Measurements from ENCODE around the gene KIF2A. TPM values are rescaled to one million over a fixed set of nuclear protein-coding genes. Genes with fewer than 3 reads are reported as not detected.

KIF2A gene
- total RNA-seq, 1 experiment from 2014 or later: 86.1 TPM

GRCh38 chr5:62259699-62260250 lies 46.2 kb upstream of the KIF2A start:
- Histone ChIP-seq H3K4ac (ENCODE audit: low read depth, low read length) (no peak overlapping the region), H3K79me1 (ENCODE audit: insufficient read depth, low read depth, low read length, poor library complexity, severe bottlenecking) (no peaks in the 10 kb centered on the region), H3K14ac (ENCODE audit: insufficient read depth, low read length) (no peak overlapping the region), H4K8ac (replicated peaks; ENCODE audit: insufficient read length, low read depth, low read length) (no peak overlapping the region), H2BK5ac (ENCODE audit: insufficient read length, low read length) (no peak overlapping the region), H2BK120ac (ENCODE audit: low read depth, low read length, poor library complexity, severe bottlenecking) (no peak overlapping the region), H3K9ac (ENCODE audit: extremely low read depth, insufficient read length, low read length) (no peak overlapping the region), H3K9me3 (ENCODE audit: control insufficient read depth, low read depth, low read length) (no peaks in the 10 kb centered on the region), H2AK5ac (ENCODE audit: insufficient read length, low read length) (no peak overlapping the region), H3K23ac (ENCODE audit: insufficient read length, low read depth, low read length) (no peak overlapping the region), H2AFZ (ENCODE audit: low read length) (no peak overlapping the region), H3K23me2 (ENCODE audit: insufficient read length, low read depth, low read length, poor library complexity, severe bottlenecking) (no peaks in the 10 kb centered on the region), H2BK20ac (ENCODE audit: low read depth, low read length, poor library complexity, severe bottlenecking) (no peak overlapping the region), H4K91ac (ENCODE audit: insufficient read length, low read depth, low read length) (no peak overlapping the region), H4K5ac (ENCODE audit: insufficient read length, low read depth, low read length) (no peak overlapping the region), H2BK15ac (ENCODE audit: low read depth, low read length) (no peak overlapping the region), H3K56ac (ENCODE audit: insufficient read length, low read depth, low read length) (no peak overlapping the region), H3K27ac (ENCODE audit: insufficient read length, low read depth, low read length) (no peak overlapping the region), H3K18ac (ENCODE audit: insufficient read length, low read depth, low read length) (no peak overlapping the region), H3K79me2 (ENCODE audit: insufficient read depth, low read length) (no peaks in the 10 kb centered on the region), H3K4me2 (ENCODE audit: insufficient read depth, insufficient read length, low read length) (no peak overlapping the region), H3T11ph (ENCODE audit: low read length) (no peak overlapping the region), H3K4me1 (ENCODE audit: insufficient read depth, low read length) (no peaks in the 10 kb centered on the region; the same call in 1 of the 2 replicates), H3K27me3 (ENCODE audit: insufficient read depth, low read length) (no peaks in the 10 kb centered on the region), H4K20me1 (ENCODE audit: control insufficient read depth, insufficient read depth, insufficient read length) (no peaks in the 10 kb centered on the region), H2BK12ac (ENCODE audit: insufficient read length, low read depth, low read length) (no peak overlapping the region)
- no peak for DNase-seq
- peaks cover 2 to 7% of the 10 kb centered on the region in 2 experiments; a peak in 2 of 4 replicates for H3K4me1 Mint-ChIP-seq
- no CpG with 5 or more reads among the region's 2 CpGs for WGBS (ENCODE audit: extremely low coverage, insufficient read length, low lambda C conversion rate)
- no peaks in the 10 kb centered on the region; a peak in 1 of 7 replicates for H3K36me3 Mint-ChIP-seq (ENCODE audit: insufficient read depth in 1 of 3, low read depth in 3 of 3)
- no peaks in the 10 kb centered on the region for H3K27me3 Mint-ChIP-seq (ENCODE audit: low read depth)
- H3K9me3 Mint-ChIP-seq: no peaks in the 10 kb centered on the region
- no peak overlapping the region for H3K27ac Mint-ChIP-seq
- H3K4me3 Mint-ChIP-seq: no peak overlapping the region
- TF ChIP-seq CTCF (conservative IDR thresholded peaks at IDR 0.05): no peak

Data from H9 (cell line).